Tibial nerve (tissue), 4 donors: ENCODE measurements around the gene ATG14. TPM values are rescaled to one million over a fixed set of nuclear protein-coding genes. Genes with fewer than 3 reads are reported as not detected.
A peak's percentile ranks its signal among the peaks of the same experiment; 100 is the strongest.
"Not testable (repeated sequence)": the region's sequence is repeated elsewhere in the genome, so short reads cannot be mapped to it uniquely, and the experiment has no call there.

ENCODE experiments used
- DNase-seq, 2 donors: peaks; one replicate each; pipeline ENCODE4 v3.0.0-alpha.2; 2019; ENCODE audit warnings: low spot score in 2 of 2
- H3K27ac ChIP-seq, 4 donors: fragments of 200-600 bp; sonication (generic) in 3 of 4; one replicate each; pipeline ENCODE4 v1.5.1; 2017 to 2019; ENCODE audit warnings: mild to moderate bottlenecking in 1 of 4
- H3K27me3 ChIP-seq, 2 donors: fragments of 200-600 bp; sonication (generic) in 1 of 2; one replicate each; pipeline versions ENCODE4 v1.5.1 to v1.6.0; 2017 to 2019
- H3K36me3 ChIP-seq, 3 donors: fragments of 200-600 bp; sonication (generic); one replicate each; pipeline ENCODE4 v1.5.1; 2018 to 2019
- H3K4me1 ChIP-seq, 4 donors: fragments of 200-600 bp; sonication (generic) in 3 of 4; one replicate each; pipeline ENCODE4 v1.5.1; 2017 to 2019
- H3K4me3 ChIP-seq, 4 donors: fragments of 200-600 bp; sonication (generic) in 3 of 4; one replicate each; pipeline ENCODE4 v1.5.1; 2017 to 2019; ENCODE audit warnings: mild to moderate bottlenecking in 1 of 4, moderate library complexity in 1 of 4
- H3K9me3 ChIP-seq, 4 donors: fragments of 200-600 bp; sonication (generic) in 3 of 4; one replicate each; pipeline ENCODE4 v1.5.1; 2017 to 2019
- EP300 ChIP-seq, 2 donors: sonication (generic); formaldehyde crosslinking; IDR thresholded peaks; one replicate each; pipeline ENCODE4 v1.6.1; 2017; ENCODE audit warnings: antibody characterized with exemption in 2 of 2, mild to moderate bottlenecking in 1 of 2
- POLR2A ChIP-seq, 2 donors: fragments of 450-650 bp; IDR thresholded peaks; one replicate each; pipeline ENCODE4 v1.6.1; 2017; ENCODE audit warnings: antibody characterized with exemption in 2 of 2, mild to moderate bottlenecking in 2 of 2, moderate library complexity in 2 of 2
- WGBS, 2 donors: methylation state at CpG; one replicate each; pipeline ENCODE4 v1.1.5; 2018; 5-methylcytosine and 5-hydroxymethylcytosine counted together
- total RNA-seq, 4 donors: library from RNA; depleted of rRNA; stranded (reverse); fragments of >200 nt; gene quantifications; one replicate each; pipeline ENCODE4 v1.1.0, GENCODE V29; 2016
- TF ChIP-seq, protein P1 (sequence below), 5 experiments: fragments of 200-600 bp in 3 of 5; fragments of 450-650 bp in 2 of 5; sonication (generic) in 3 of 5; IDR thresholded peaks; one replicate each; pipeline ENCODE4 v1.5.1; 2016 to 2019; ENCODE audit warnings: antibody characterized with exemption in 5 of 5, mild to moderate bottlenecking in 3 of 5, moderate library complexity in 2 of 5

The ATG14 gene, protein sequence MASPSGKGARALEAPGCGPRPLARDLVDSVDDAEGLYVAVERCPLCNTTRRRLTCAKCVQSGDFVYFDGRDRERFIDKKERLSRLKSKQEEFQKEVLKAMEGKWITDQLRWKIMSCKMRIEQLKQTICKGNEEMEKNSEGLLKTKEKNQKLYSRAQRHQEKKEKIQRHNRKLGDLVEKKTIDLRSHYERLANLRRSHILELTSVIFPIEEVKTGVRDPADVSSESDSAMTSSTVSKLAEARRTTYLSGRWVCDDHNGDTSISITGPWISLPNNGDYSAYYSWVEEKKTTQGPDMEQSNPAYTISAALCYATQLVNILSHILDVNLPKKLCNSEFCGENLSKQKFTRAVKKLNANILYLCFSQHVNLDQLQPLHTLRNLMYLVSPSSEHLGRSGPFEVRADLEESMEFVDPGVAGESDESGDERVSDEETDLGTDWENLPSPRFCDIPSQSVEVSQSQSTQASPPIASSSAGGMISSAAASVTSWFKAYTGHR
- 10 to 100 TPM; 10.8 to 18.4 (median 14.7) TPM for total RNA-seq

DNA sequence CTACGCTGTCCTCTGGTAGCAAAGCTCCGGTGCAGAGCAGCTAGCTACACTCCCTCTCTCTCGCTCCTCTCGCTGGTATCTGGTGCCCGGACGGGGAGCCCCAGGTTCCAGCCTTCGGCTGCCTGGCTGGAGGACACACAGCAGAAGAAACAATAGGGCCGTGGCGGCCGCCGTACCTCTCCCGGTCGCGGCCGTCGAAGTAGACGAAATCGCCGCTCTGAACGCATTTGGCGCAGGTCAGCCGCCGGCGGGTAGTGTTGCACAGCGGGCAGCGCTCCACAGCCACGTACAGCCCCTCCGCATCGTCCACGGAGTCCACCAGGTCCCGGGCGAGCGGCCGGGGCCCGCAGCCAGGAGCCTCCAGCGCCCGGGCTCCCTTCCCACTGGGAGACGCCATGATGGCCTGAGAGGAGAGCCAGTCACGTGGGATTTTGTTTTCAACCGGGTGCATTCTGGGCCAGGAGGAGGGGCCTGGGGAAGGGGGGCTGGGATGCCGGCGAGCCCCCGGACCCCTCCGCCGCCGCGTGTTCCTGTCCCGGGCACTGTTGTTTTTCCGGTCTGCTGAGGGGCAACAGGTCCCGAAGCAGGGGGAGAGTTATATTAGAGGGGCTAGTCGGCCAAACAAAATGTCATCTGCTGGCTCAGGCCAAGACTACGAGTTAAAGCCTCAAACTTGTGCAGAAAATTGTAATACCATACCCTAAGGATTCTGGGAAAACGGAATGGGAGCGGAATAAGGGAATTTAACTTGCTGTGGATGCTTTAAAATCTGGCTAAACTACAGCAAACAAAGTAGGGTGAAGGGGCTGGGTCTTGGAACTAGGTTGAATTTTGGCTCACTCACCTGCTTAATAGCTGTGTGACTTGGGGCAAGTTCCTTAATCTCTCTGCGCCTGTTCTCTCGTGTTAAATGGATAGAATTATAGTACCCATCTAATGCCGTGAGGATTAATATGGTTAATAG lies at the start of gene ATG14:
Gene ATG14, minus strand, starts transcription at position 405 of the 964 bp plus-strand sequence. Its CDS starts 8 bp downstream, at position 397.
- WGBS, 2 donors: 3 to 4% methylated on average over 55 to 56 of the region's 57 CpGs

DNA sequence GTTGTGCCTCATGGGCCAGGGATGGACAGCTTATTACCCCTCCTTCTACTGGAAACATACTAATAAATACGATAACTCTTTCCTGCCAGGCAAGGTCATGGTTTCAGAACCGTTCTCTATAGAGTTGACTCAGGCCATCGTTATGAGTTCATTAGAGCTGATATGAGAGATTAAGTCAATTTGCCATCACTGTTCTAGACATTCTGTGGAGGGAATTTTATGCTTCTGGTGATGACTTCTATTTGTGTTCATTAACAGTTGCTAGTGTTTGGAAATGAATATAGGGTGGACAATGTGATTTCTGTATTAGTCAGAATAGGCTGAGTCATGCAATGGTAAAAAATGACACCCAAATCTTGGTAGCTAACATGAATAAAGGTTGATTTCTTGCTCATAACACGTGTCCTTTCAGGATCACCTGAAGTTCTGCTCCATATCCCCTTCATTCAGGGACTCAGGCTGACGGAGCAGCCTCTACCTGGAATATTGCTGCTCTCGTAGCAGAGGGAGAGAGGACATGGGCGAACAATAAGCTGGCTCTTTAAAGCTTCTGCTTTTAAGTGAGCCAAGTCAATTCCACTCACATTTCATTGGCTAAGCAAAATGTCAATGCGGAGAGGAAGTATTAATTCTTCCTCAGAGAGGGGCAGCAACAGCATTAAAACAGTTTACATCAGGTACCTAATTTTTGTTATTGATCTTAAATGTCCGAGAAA lies 47.3 kb upstream of the ATG14 start:
- no peaks in the 10 kb centered on the region for H3K36me3 ChIP-seq
- no peak for DNase-seq
- no peaks in the 10 kb centered on the region for H3K9me3 ChIP-seq
- WGBS, 2 donors: 61 to 64% methylated on average over 9 of the region's 9 CpGs
- no peak for TF ChIP-seq EP300 (IDR thresholded peaks at IDR 0.05)
- TF ChIP-seq, protein P1, sequence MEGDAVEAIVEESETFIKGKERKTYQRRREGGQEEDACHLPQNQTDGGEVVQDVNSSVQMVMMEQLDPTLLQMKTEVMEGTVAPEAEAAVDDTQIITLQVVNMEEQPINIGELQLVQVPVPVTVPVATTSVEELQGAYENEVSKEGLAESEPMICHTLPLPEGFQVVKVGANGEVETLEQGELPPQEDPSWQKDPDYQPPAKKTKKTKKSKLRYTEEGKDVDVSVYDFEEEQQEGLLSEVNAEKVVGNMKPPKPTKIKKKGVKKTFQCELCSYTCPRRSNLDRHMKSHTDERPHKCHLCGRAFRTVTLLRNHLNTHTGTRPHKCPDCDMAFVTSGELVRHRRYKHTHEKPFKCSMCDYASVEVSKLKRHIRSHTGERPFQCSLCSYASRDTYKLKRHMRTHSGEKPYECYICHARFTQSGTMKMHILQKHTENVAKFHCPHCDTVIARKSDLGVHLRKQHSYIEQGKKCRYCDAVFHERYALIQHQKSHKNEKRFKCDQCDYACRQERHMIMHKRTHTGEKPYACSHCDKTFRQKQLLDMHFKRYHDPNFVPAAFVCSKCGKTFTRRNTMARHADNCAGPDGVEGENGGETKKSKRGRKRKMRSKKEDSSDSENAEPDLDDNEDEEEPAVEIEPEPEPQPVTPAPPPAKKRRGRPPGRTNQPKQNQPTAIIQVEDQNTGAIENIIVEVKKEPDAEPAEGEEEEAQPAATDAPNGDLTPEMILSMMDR (IDR thresholded peaks at IDR 0.05): no peak
- TF ChIP-seq POLR2A (IDR thresholded peaks at IDR 0.05): no peak
- peaks cover 0 to 19% (median 6%) of the 10 kb centered on the region in 4 donors for H3K4me1 ChIP-seq
- no peaks in the 10 kb centered on the region for H3K27me3 ChIP-seq
- no peak overlapping the region for H3K27ac ChIP-seq
- H3K4me3 ChIP-seq: no peak overlapping the region

More for the DNA sequence above, at the start of gene ATG14:
- Histone ChIP-seq H3K4me1 (peaks cover 0 to 24% (median 14%) of the 10 kb centered on the region in 4 donors), H3K4me3 (peak within 1 kb of the TSS; percentile 79 to 100 (median 94)), H3K27ac (peak within 1 kb of the TSS; percentile 69 to 95 (median 91)), H3K36me3 (peaks cover 0 to 13% (median 0%) of the 10 kb centered on the region in 3 donors), H3K27me3 (peaks cover 0 to 11% of the 10 kb centered on the region in 2 donors), H3K9me3 (no peaks in the 10 kb centered on the region)
- TF ChIP-seq POLR2A (IDR thresholded peaks at IDR 0.05) (peak in 1 of 2 donors; percentile 60), EP300 (IDR thresholded peaks at IDR 0.05) (peak; percentile 77 to 89)
- TF ChIP-seq, protein P1 (IDR thresholded peaks at IDR 0.05): peak in 2 of 5 experiments; percentile 12
- peak; percentile 65 to 84 for DNase-seq

DNA sequence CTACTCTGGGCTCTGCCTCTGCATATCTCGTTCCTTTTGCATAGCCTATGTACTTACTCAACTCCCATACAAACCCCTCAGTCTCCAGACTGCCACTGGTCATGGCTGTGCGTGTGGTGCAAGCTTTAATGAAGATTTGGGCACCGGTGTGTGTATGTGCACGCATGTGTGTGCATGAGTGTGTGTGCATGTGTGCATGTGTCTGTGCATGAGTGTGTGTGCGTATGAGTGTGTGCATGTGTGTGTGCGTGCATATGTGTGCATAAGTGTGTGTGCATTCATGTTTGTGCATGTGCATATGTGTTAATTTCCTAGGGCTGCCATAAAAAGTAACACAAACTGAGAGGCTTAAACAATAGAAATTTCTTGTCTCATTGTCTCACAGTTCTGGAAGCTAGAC lies 45.9 kb upstream of the ATG14 start:
- Histone ChIP-seq H3K4me1 (peaks cover 0 to 27% (median 8%) of the 10 kb centered on the region in 4 donors), H3K4me3 (no peak overlapping the region), H3K9me3 (no peaks in the 10 kb centered on the region), H3K36me3 (no peaks in the 10 kb centered on the region), H3K27ac (no peak overlapping the region), H3K27me3 (no peaks in the 10 kb centered on the region)
- TF ChIP-seq EP300 (IDR thresholded peaks at IDR 0.05) (no peak), POLR2A (IDR thresholded peaks at IDR 0.05) (no peak)
- TF ChIP-seq, protein P1 (IDR thresholded peaks at IDR 0.05): no peak
- WGBS, 2 donors: 77 to 85% methylated on average over 6 of the region's 6 CpGs
- no peak for DNase-seq

DNA sequence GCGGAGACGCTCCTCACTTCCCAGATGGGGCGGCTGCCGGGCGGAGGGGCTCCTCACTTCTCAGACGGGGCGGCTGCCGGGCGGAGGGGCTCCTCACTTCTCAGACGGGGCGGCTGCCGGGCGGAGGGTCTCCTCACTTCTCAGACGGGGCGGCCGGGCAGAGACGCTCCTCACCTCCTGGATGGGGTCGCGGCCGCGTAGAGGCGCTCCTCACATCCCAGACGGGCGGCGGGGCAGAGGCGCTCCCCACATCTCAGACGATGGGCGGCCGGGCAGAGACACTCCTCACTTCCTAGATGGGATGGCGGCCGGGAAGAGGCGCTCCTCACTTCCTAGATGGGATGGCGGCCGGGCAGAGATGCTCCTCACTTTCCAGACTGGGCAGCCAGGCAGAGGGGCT lies 44.8 kb upstream of the ATG14 start:
- peaks cover 0 to 33% (median 8%) of the 10 kb centered on the region in 4 donors for H3K4me1 ChIP-seq
- not testable (repeated sequence) for DNase-seq, H3K27me3 ChIP-seq, H3K27ac ChIP-seq, H3K9me3 ChIP-seq, H3K4me3 ChIP-seq, H3K36me3 ChIP-seq
- 92% methylated on average over 21 of the region's 34 CpGs; no CpG with 5 or more reads in 1 of the 2 donors for WGBS, 2 donors
